Activated T-cell treated with anti-CD3 and anti-CD28 coated beads, Interleukin-2, amount 50 U/mL, for 4 hours (primary cell): ENCODE results near the gene PRR23E. TPM values are rescaled to one million over a fixed set of nuclear protein-coding genes. Genes with fewer than 3 reads are reported as not detected.

Experiments used
- ATAC-seq, 2 donors: fragments of 200-7000 bp; cut with Tn5 transposase; one replicate each; pipeline ENCODE4 v1.10.0; 2021
- DNase-seq: peaks from one replicate; pipeline ENCODE4 v3.0.0-alpha.2; 2020
- H3K27me3 Mint-ChIP-seq: one replicate; pipeline ENCODE4 v1.8.0; 2021; ENCODE audit warnings: low read depth, mixed read lengths
- H3K36me3 Mint-ChIP-seq: one replicate; pipeline ENCODE4 v1.8.0; 2022; ENCODE audit warnings: mixed read lengths; ENCODE audit not compliant: insufficient read depth
- H3K4me1 Mint-ChIP-seq: one replicate; pipeline ENCODE4 v1.8.0; 2021; ENCODE audit warnings: low read depth, mixed read lengths
- H3K4me3 Mint-ChIP-seq: one replicate; pipeline ENCODE4 v1.8.0; 2021; ENCODE audit warnings: mild to moderate bottlenecking, moderate library complexity, mixed read lengths
- H3K9me3 Mint-ChIP-seq: one replicate; pipeline ENCODE4 v1.8.0; 2021; ENCODE audit warnings: mixed read lengths
- total RNA-seq, 3 donors: library from RNA; stranded (reverse); gene quantifications; one replicate each; pipeline ENCODE4 v1.2.1, GENCODE V29; 2021

PRR23E gene
- total RNA-seq, 3 donors from 2014 or later: not detected

DNA sequence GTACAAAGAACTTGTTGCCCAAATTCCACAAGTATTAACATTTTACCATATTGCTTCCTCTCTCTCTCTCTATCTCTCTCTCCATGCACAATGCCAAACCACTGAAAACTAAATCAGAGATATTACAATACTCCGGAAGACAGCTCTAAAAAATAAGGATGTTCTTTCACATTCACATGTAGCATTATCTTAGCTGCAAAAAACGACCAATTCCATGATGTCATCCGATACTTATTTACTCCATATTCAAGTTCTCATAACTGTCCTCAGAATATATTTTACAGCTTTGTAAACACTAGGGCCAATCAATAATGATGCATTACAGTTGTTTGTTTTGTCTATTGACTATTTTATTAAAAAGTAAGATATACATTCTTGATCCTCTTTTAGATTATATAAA, 7.7 kb upstream of the PRR23E start:
- Mint-ChIP-seq H3K27me3 (peaks cover 1% of the 10 kb centered on the region), H3K4me3 (no peak overlapping the region), H3K4me1 (no peaks in the 10 kb centered on the region), H3K9me3 (peaks cover 8% of the 10 kb centered on the region), H3K36me3 (no peaks in the 10 kb centered on the region)
- no peak for DNase-seq
- no peak for ATAC-seq

DNA sequence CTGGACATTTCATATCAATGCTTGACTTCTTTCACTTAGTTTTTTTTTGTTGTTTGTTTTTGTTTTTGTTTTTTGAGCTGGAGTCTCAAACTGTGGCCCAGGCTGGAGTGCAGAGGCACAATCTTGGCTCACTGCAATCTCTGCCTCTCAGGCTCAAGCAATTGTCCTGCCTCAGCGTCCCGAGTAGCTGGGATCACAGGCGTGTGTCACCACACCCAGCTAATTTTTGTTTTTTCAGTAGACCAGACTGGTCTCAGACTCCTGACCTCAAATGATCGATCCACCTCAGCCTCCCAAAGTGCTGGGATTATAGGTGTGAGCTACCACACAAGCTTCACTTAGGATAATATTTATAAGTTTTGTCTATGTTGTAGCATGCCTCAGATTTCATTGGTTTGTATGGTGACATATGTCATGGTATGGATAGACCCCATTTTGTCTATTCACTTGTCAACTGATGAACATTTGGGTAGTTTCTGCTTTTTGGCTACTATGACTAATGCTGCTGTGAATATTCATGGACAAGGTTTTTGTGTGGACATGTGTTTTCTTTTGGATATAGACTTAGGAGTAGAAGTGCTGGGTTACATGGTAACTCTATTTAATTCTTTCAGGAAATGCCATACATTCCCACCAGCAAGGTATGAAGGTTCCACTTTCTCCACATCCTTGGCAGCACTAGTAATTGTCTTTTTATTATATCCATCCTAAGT, 6.8 kb upstream of the PRR23E start:
- no peak for DNase-seq
- ATAC-seq: no peak
- no peaks in the 10 kb centered on the region for H3K36me3 Mint-ChIP-seq
- peaks cover 8% of the 10 kb centered on the region for H3K9me3 Mint-ChIP-seq
- no peaks in the 10 kb centered on the region for H3K4me1 Mint-ChIP-seq
- H3K4me3 Mint-ChIP-seq: no peak overlapping the region
- peaks cover 1% of the 10 kb centered on the region for H3K27me3 Mint-ChIP-seq

DNA sequence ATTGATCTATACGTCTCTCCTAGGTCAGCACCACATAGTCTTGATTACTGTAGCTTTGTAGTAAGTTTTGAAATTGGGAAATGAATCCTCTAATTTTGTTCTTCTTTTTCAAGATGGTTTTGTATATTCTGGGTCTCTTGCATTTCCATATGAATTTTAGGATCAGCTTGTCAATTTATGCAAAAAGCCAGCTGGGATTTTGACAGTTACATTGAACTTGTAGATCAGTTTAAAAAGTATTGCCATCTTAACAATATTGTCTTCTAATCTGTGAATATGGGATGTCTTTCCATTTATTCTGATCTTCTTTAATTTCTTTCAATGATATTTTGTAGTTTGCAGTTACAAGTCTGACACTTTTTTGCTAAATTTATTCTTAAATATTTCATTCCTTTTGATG, 5.6 kb upstream of the PRR23E start:
- Mint-ChIP-seq H3K9me3 (peaks cover 13% of the 10 kb centered on the region), H3K4me1 (no peaks in the 10 kb centered on the region), H3K36me3 (no peaks in the 10 kb centered on the region), H3K4me3 (no peak overlapping the region), H3K27me3 (peaks cover 1% of the 10 kb centered on the region)
- DNase-seq: no peak
- ATAC-seq: no peak

- Mint-ChIP-seq H3K36me3 (no peaks in the 10 kb centered on the region), H3K4me1 (no peaks in the 10 kb centered on the region), H3K9me3 (peaks cover 12% of the 10 kb centered on the region), H3K4me3 (no peak overlapping the region), H3K27me3 (peaks cover 8% of the 10 kb centered on the region)
- no peak for DNase-seq
- ATAC-seq: no peak
These were observed 410 bp downstream of the PRR23E start for GRCh38 chr3:127193341-127193740.

GRCh38 chr3:127193775-127194174, 844 bp downstream of the PRR23E start:
- H3K27me3 Mint-ChIP-seq: peaks cover 10% of the 10 kb centered on the region
- DNase-seq (no peak), ATAC-seq (no peak)
- H3K4me1 Mint-ChIP-seq: no peaks in the 10 kb centered on the region
- no peak overlapping the region for H3K4me3 Mint-ChIP-seq
- peaks cover 7% of the 10 kb centered on the region for H3K9me3 Mint-ChIP-seq
- H3K36me3 Mint-ChIP-seq: no peaks in the 10 kb centered on the region

DNA sequence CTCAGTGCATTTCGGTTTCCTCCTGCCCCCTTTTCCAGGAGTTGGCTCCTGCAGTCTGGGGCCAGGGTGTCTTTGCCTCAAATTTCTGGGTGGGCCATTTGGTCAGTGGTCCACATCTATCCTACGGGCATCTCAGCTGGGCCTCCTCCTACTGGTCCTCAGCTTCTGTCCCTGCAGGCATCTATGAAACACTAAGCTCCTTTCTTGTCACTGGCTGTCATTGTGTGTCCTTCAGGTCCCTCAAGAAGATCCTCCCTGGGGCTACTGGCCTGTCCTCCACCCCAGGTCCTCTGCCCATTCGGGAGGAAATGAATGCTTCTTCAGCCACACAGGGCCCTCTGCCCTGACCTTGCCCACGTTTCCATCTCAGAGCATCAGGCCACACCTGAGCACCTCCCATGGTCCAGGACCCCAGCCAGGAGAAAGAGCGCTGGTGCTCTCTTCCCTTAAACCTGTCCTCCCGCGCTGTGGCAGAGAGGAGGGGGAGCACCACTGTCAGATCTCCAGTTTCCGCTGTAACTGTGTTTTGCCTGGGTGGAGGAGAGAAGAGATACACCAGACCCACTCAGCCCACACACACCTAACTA, 1.8 kb downstream of the PRR23E start:
- no peaks in the 10 kb centered on the region for H3K4me1 Mint-ChIP-seq

GRCh38 chr3:127195417-127195816, 2.5 kb downstream of the PRR23E start:
- ATAC-seq: no peak
- Mint-ChIP-seq H3K4me1 (no peaks in the 10 kb centered on the region), H3K36me3 (no peaks in the 10 kb centered on the region), H3K27me3 (peaks cover 10% of the 10 kb centered on the region), H3K9me3 (peaks cover 5% of the 10 kb centered on the region), H3K4me3 (no peak overlapping the region)
- no peak for DNase-seq

More for the DNA sequence above, 1.8 kb downstream of the PRR23E start:
- no peak for DNase-seq
- Mint-ChIP-seq H3K36me3 (no peaks in the 10 kb centered on the region), H3K27me3 (peaks cover 10% of the 10 kb centered on the region), H3K9me3 (peaks cover 5% of the 10 kb centered on the region), H3K4me3 (no peak overlapping the region)
- ATAC-seq: no peak

DNA sequence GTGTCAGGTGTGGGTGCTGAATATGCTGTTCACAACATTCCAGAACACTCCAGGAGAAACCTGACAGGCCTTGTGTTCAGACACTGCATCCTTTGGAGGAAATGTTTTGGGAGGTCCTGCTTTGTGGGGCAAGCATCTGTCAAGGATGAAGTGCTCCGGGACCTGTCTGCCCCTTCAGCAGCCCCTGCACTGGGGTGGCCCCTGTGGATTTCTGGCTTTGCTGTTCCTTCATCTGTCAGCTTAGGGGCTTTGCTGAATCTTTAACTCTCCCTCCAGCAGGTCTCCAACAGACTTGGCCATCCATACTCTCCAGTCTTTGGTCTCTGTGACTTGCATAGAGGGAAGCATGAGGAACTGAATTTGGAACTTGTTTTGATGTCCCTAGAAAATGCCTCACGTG, 3.1 kb downstream of the PRR23E start:
- H3K27me3 Mint-ChIP-seq: peaks cover 14% of the 10 kb centered on the region
- ATAC-seq (no peak), DNase-seq (no peak)
- peaks cover 5% of the 10 kb centered on the region for H3K9me3 Mint-ChIP-seq
- H3K4me1 Mint-ChIP-seq: no peaks in the 10 kb centered on the region
- H3K4me3 Mint-ChIP-seq: no peak overlapping the region
- no peaks in the 10 kb centered on the region for H3K36me3 Mint-ChIP-seq

GRCh38 chr3:127196466-127197299, 3.8 kb downstream of the PRR23E start:
- DNase-seq: no peak
- ATAC-seq: no peak
- peaks cover 14% of the 10 kb centered on the region for H3K27me3 Mint-ChIP-seq
- H3K4me1 Mint-ChIP-seq: no peaks in the 10 kb centered on the region
- no peak overlapping the region for H3K4me3 Mint-ChIP-seq
- no peaks in the 10 kb centered on the region for H3K36me3 Mint-ChIP-seq
- peaks cover 4% of the 10 kb centered on the region for H3K9me3 Mint-ChIP-seq

DNA sequence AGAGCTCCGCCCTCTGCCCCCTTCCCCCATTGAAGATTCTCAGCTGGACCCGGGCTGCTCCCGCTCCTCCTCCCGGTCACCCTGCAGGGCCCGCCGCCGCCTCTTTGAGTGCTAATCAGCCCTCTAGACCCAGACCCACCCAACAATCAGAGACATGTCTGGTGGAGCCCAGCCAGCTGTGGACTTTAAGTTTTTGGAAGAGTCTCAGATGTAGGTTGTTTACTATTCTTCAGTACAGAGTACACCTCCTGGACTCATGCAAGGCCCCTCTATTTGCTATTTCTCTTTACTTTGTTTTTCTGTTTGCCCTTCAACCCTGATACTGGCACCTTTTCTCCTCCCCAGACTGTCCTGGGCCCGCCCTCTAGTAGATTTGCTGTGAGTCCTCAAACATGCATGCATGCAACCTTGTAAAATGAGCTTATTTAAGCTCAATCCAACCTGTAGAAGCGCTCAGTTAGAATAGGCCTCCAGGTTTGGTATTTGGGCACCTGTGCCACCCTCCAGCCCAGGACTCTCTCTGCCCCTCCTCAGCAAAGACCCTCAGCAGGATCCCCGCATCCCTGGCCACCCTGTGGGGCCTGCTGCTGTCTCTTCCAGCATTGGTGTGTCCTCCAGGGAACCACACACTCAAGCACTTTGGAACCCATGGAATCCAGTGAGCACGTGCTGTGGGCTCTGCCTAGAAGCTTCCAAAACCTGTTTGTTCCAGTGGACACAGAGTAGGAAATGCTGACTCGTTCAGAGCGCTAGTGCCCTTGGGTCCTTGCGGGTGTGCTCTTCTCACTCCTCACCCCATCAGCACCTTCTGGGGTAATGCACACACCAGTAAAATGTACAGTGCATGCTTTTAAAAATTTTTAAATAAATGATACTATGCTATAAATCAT, 4.6 kb downstream of the PRR23E start:
- H3K4me1 Mint-ChIP-seq: no peaks in the 10 kb centered on the region
- peaks cover 14% of the 10 kb centered on the region for H3K27me3 Mint-ChIP-seq
- H3K4me3 Mint-ChIP-seq: no peak overlapping the region
- no peak for DNase-seq
- no peak for ATAC-seq
- H3K9me3 Mint-ChIP-seq: peaks cover 5% of the 10 kb centered on the region
- H3K36me3 Mint-ChIP-seq: no peaks in the 10 kb centered on the region

DNA sequence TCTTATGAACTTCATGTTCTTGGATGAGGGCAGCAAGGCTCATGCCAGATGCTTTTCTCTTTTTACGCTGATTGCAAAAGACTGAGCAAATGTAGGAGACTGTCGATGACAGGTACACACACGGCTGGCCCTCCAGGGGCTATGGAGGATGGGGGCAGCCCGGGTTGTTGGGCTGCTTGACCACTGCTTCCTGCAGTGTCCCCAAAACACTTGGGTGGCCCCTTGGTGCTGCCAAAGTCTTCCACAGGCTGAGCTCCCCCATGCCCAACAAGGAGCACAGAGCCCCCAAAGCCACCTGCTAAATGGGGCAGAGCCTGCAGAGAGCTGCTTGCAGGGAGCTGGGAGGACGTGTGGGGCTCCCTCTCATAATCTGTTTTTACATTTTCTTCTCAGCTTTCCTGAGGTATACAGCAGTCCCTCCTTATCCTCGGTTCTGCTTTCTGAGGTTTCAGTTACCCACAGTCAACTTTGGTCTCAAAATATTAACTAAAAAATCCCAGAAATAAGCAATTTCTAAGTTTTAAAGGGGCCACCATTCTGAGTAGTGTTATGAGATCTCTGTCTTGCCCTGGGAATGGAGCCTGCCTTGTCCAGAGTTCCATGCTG, 7.3 kb downstream of the PRR23E start:
- Mint-ChIP-seq H3K9me3 (peaks cover 9% of the 10 kb centered on the region), H3K36me3 (no peaks in the 10 kb centered on the region), H3K4me1 (no peaks in the 10 kb centered on the region), H3K27me3 (peaks cover 9% of the 10 kb centered on the region), H3K4me3 (no peak overlapping the region)
- DNase-seq: no peak
- ATAC-seq: no peak

DNA sequence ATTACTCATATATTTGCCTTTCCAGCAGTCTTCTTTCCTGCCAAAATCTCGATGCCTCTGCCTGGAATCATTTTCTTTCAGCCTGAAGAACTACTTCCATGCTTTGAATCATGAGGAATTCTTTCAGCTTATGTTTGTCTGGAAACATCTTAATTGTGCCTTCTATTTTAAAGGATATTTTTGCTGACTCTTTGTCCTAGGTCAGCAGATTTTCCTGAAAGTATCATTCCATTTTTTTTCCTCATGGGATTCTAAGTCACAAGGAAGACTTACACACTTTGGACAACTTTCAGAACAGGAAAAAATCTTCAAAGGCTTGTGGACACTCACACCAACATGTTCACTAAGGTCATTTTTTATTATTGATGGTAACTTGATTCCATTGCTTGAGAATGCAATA, 10.1 kb downstream of the PRR23E start:
- H3K4me1 Mint-ChIP-seq: no peaks in the 10 kb centered on the region

DNA sequence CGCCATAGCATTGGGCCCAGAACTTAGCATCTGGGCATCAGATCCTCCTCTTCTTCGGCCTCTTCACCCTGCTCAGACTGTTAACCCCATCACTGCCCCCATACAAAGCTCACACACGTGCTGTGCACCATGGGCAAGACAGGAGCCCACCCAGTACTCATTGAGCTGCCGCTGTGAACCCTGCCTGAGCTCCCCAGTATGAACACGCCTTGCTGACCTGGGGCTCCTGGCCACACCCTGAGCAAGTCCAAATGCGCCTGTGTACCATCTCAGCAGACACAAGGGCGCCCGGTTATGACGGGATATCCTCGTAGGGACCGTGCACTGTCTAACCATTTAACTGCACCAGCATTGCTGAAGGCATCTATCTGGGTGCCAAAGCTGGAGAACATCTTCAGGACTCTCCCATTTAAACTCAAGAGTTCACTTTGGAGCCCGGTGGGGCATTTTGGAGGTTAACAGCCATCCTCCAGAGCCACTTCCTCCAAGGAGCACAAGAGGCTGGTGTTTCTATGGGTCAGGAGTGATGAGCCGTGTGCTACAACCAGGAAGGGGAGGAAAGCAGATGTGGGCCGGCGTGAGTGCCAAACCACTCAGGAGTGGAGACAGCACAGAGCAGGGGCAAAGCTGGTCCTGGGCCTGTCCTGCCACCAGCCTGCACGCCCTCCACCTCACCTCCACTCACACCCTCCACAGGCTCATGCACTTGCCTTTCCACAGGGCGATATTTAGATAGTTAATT, 12.1 kb downstream of the PRR23E start:
- no peak overlapping the region for H3K4me3 Mint-ChIP-seq
- no peak for DNase-seq
- H3K36me3 Mint-ChIP-seq: no peaks in the 10 kb centered on the region
- peaks cover 7% of the 10 kb centered on the region for H3K27me3 Mint-ChIP-seq
- H3K9me3 Mint-ChIP-seq: peaks cover 9% of the 10 kb centered on the region
- ATAC-seq: no peak
- no peaks in the 10 kb centered on the region for H3K4me1 Mint-ChIP-seq

More for the DNA sequence above, 10.1 kb downstream of the PRR23E start:
- peaks cover 9% of the 10 kb centered on the region for H3K9me3 Mint-ChIP-seq
- H3K27me3 Mint-ChIP-seq: peaks cover 5% of the 10 kb centered on the region
- H3K4me3 Mint-ChIP-seq: no peak overlapping the region
- no peak for ATAC-seq
- H3K36me3 Mint-ChIP-seq: no peaks in the 10 kb centered on the region
- DNase-seq: no peak
